Keratinocyte (primary cell): ENCODE data around the gene SLC35D3.
A peak's percentile ranks its signal among the peaks of the same experiment; 100 is the strongest.

Experiments
- CTCF ChIP-seq, 3 experiments: IDR thresholded peaks in 1 of 3; conservative IDR thresholded peaks in 1 of 3; optimal IDR thresholded peaks in 1 of 3; 2 replicates in 2 of 3; 3 replicates in 1 of 3; pipeline versions ENCODE3 to v1.5.1; 2011; ENCODE audit warnings: low read length in 3 of 3, mild to moderate bottlenecking in 3 of 3, moderate library complexity in 2 of 3, control low read depth in 1 of 3, inconsistent platforms in 1 of 3; ENCODE audit not compliant: insufficient read depth in 2 of 3; ENCODE audit errors: extremely low read depth in 1 of 3
- EZH2 ChIP-seq: IDR thresholded peaks from one replicate; pipeline ENCODE4 v1.6.1; 2012; ENCODE audit warnings: inconsistent platforms, mild to moderate bottlenecking, low read length, moderate library complexity

- TF ChIP-seq CTCF (optimal IDR thresholded peaks at IDR 0.05 in 1 of 3, IDR thresholded peaks at IDR 0.05 in 1 of 3, conservative IDR thresholded peaks at IDR 0.05 in 1 of 3; ENCODE audit: extremely low read depth in 1 of 3, insufficient read depth in 2 of 3, low read length in 3 of 3) (peak in 1 of 3 experiments; percentile 36), EZH2 (no peak)
These were observed 5.2 kb downstream of the SLC35D3 start for GRCh38 chr6:136927292-136927691.
